Left ventricle myocardium superior (tissue), 1 donor: Measurements from ENCODE around the gene NIPAL3. TPM values are rescaled to one million over a fixed set of nuclear protein-coding genes. Genes with fewer than 3 reads are reported as not detected.
"Not testable (repeated sequence)": the region's sequence is repeated elsewhere in the genome, so short reads cannot be mapped to it uniquely, and the experiment has no call there.

Source experiments
- ATAC-seq: fragments of 200-7000 bp; cut with Tn5 transposase; one replicate; pipeline ENCODE4 v1.9.1; 2020; ENCODE audit warnings: mild to moderate bottlenecking, moderate library complexity
- DNase-seq: peaks from one replicate; pipeline ENCODE4 v3.0.0-alpha.2; 2020
- intact Hi-C: fragments of 100-400 bp; cut with micrococcal nuclease; formaldehyde crosslinking; loops from one replicate; pipeline ENCODE4 v1.11.0; 2022
- total RNA-seq: library from RNA; stranded (reverse); fragmentation: NEBNext Ultra II Directional; extraction: Animal tissue kit (Norgen Biotek cat#: 25700); gene quantifications from one replicate; pipeline ENCODE4 v1.2.1, GENCODE V29; 2021
- donor health status: DM: no; HTN: yes; CAD: no; lungs with severe emphysema.

NIPAL3 gene
- total RNA-seq, 1 donor from 2014 or later = 34.6 TPM

DNA sequence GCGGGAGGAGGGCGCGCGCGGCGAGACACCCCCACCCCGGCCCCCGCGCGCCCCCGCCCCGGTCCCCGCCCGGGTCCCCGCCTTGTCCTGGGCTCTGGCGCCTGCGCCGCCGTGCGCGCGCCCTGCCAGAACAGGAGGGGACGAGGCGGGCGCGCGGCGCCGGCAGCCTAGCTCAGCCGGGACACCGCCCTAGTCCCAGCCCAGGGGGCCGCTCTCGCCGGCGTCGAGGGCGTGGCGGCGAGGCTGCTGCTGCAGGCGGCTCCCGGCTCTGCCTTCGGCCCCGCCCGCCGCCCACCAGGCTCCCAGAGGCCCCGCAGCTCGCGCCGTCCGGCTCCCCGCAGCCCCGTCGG, 87.1 kb downstream of the NIPAL3 start, which contains the start of gene RCAN3:
TSS of gene RCAN3 (plus strand) at position 128 of the 350 bp plus-strand sequence. CDS start 11,537 bp downstream, outside the sequence.
- DNase-seq (peak; percentile 94), ATAC-seq (peak; percentile 99)
- intact Hi-C loops = no loop called here

- ATAC-seq (no peak), DNase-seq (peak; percentile 34)
- intact Hi-C loops = no loop called here
These were observed 87.6 kb downstream of the NIPAL3 start for GRCh38 chr1:24503059-24503751.

- intact Hi-C loops = no loop called here
- ATAC-seq (no peak), DNase-seq (no peak)
These were observed 88.4 kb downstream of the NIPAL3 start for GRCh38 chr1:24503870-24504523.

DNA sequence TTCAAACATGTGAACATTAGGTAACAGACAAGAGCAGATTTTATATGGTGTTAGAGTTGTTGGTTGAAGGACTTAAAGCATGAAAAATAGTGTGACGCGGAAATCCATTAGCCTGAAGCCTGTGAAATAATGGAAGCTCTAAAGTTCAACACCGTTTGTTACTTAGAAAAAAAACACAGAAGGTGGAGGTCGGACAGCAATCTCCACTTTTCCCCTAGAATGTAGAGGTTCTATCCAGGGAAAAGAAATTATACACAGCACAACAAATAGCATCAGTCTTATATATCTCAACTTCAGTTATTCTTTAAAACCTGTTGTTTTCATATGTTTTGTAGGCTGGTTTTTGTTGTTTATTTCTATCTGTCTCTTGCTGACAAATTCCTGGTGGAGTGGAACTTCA, 89.0 kb downstream of the NIPAL3 start:
- intact Hi-C loops = no loop called here
- ATAC-seq (no peak), DNase-seq (no peak)

- DNase-seq (no peak), ATAC-seq (no peak)
- intact Hi-C loops = no loop called here
These were observed 90.2 kb downstream of the NIPAL3 start for GRCh38 chr1:24505816-24506215.

DNA sequence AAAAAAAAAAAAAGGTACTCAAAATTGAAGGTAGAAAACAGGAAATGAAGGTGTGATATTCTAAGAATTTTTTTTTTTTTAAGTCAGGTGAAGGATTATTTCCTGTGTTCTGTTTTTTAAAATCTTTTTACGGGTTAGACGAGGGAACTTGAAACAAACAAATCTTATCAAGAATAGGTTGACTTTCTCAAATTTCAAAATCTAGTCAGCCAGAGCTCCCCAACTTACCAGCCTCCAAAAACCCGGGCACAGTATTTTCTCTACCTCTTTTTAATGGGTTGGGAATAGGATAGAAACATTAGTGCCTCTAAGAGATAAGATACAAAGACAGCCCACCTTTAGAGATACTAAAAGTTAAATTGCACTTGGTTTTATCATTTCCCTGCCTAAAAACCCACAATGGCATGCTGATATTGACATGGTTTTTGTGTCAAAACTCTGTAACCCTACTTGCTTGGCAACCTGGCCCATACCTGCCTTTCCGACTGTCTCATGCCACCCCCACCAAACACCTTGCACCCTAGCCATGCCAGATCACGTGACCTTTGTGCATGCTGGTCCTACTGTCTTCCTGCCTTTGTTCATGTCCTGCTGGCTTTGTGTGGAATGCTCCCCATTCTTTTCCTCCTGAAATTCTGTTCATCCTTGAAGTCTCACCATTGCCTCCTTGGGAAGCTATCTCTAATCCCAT, 91.2 kb downstream of the NIPAL3 start:
- DNase-seq (no peak), ATAC-seq (no peak)
- intact Hi-C loops = no loop called here

DNA sequence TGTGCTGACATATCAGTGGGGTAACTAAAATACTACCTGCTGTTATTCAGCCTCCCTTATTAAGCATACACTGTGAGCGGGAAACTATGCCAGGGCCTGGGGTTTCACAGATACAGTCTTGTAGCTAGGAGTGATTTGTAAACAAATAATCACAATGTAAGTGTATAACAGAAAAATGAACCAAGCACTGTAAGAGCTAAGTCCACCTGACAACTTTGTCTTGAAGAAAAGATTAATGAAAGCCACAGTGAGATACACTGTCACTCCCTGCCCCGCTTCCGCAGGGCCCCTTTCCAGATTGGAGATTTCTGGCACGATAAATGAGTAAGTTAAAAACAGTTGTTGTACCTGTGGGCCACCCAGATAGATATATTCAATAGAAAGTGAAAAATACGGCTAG, 91.8 kb downstream of the NIPAL3 start:
- no peak for ATAC-seq
- intact Hi-C loops = no loop called here
- DNase-seq = no peak

DNA sequence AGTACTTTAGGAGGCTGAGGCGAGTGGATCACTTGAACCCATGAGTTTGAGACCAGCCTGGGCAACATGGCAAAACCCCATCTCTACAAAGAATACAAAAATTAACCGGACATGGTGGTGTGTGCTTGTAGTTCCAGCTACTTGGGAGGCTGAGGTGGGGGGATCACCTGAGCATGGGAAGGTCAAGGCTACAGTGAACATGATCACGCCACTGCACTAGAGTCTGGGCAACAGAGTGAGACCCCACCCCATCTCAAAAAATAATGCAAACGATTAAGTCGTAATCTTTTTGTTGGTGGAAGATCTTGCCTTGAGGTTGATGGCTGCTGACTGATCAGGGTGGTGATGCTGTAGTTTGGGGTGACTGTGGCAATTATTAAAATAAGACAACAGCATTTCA, 93.3 kb downstream of the NIPAL3 start:
- intact Hi-C loops = no loop called here
- ATAC-seq = no peak
- DNase-seq = no peak

GRCh38 chr1:24513706-24514105, 98.1 kb downstream of the NIPAL3 start:
- ATAC-seq (no peak), DNase-seq (no peak)
- intact Hi-C loops = no loop called here

GRCh38 chr1:24514946-24515345, 99.3 kb downstream of the NIPAL3 start:
- no peak for DNase-seq
- intact Hi-C loops = no loop called here
- no peak for ATAC-seq

- intact Hi-C loops, DNase-seq: not testable (repeated sequence)
- ATAC-seq = peak; percentile 26
These were observed 100.1 kb downstream of the NIPAL3 start for GRCh38 chr1:24515671-24516209.

DNA sequence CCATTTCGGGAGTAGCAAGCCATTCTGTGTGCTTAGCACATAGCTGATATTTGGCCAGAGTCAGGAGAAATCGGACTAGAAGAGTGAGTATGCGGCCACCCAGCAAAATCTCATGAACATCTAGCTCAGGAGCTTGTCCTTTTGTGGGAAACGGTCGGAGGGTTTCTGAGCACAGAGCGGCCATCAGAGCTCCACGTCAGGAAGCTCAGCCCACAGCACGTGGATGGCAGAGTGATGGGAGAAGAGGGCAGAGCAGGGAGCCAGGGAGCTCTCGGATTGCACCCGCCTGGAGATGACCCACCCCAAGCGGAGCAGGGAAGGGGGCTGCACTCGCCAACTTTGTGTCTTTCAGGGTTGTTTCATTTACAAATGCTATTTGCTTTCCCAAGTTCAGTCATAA, 100.9 kb downstream of the NIPAL3 start:
- no peak for DNase-seq
- ATAC-seq = no peak
- intact Hi-C loops = no loop called here

DNA sequence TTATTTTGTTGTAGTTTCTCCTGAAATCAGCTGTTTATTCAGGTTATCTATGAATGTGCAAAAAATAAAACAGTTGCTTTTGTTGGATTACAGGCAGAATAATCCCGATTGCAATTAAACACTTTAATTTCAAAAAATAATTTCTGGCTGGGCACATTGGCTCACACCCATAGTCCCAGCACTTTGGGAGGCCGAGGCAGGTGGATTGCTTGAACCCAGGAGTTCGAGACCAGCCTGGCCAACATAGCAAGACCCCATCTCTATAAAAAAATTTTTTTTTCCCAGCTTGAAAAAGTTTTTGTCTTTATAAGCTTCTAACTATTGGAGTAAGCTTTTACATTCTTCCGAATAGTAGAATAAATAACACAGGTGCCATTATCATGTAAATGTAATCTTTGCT, 102.3 kb downstream of the NIPAL3 start:
- intact Hi-C loops = no loop called here
- no peak for DNase-seq
- no peak for ATAC-seq

DNA sequence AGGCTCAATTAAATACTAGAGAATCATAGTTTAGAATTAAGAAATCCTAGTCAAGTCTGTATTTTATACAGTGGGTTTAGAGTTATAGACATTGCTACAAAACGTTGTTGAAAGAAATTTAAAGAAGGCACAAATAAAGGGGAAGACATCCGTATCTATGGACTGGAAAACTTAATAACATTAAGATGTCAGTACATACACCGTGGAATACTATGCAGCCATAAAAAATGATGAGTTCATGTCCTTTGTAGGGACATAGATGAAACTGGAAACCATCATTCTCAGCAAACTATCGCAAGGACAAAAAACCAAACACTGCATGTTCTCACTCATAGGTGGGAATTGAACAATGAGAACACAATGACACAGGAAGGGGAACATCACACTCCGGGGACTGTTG, 104.7 kb downstream of the NIPAL3 start:
- intact Hi-C loops, ATAC-seq, DNase-seq: not testable (repeated sequence)

Other genes starting within 250 kb of the NIPAL3 start
- gene IFNLR1, start 228.5 kb upstream of the NIPAL3 start, total RNA-seq = 3.7 TPM
- gene GRHL3, start 96.4 kb upstream of the NIPAL3 start, total RNA-seq = not detected
- gene STPG1, start 2.0 kb upstream of the NIPAL3 start, total RNA-seq = 4.9 TPM
- gene RCAN3, start 87.0 kb downstream of the NIPAL3 start, total RNA-seq = 6.4 TPM
- gene NCMAP, start 140.3 kb downstream of the NIPAL3 start, total RNA-seq = 0.27 TPM
- 65.5 TPM for gene SRRM1, start 227.5 kb downstream of the NIPAL3 start, total RNA-seq